HG02973 (cell line): ENCODE data around the gene PDRG1.

Experiments
- ATAC-seq: cut with Tn5 transposase; IDR thresholded peaks from one replicate; pipeline ENCODE4 v1.9.1; 2021; ENCODE audit warnings: moderate library complexity; ENCODE audit not compliant: unreplicated experiment

PDRG1 gene

DNA sequence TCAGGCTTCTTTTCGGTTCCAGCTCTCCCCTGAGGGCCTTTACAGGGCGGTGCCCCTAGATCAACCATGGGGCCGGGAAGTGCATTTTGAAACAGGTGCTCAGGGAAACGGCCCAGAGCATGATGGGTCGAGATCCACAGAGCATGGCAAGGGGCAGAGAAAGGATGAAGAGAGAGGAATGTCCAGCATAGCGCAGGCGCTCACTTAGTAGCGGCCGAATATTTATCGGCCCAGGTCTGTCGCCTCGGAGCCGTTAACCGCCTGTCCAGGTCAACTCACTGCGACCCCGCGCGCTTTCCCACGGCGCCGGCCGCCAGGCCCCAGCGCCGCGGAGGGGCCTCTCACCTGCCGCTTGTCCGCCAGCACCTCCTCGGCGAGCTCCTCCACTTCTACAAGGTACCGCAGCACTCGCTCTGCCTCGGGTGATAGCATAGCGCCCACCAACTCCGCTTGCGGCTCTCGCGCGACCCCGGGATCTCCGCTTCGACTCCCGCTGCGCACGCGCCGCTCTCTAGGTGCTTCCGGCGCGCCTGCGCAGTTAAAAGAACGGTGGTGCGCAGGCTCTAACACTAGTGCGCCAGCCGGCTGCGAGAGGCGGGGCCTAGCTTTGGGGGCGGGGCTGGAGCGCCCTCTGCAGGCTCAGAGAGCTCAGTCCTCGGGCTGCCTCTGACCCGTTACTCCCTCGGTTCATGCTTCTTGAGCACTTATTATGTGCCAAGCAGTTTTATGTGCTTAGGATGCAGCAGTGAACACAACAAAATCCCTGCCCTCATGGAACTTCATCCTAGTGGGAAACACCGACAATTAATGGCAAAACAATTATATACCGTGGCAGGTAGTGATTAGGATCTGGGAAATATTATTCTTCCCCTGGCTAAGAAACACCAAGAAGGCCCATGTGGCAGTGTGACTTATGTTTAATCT, at the start of gene PDRG1:
Gene PDRG1, minus strand, starts transcription at position 517 of the 924 bp plus-strand sequence. Its CDS starts 85 bp downstream, at position 432.
- peak; percentile 88 for ATAC-seq

GRCh38 chr20:31998246-31998645, 46.4 kb upstream of the PDRG1 start:
- ATAC-seq, result no peak

GRCh38 chr20:31996996-31997395, 45.1 kb upstream of the PDRG1 start:
- ATAC-seq, result no peak

- no peak for ATAC-seq
Measured at GRCh38 chr20:31992086-31992485, 40.2 kb upstream of the PDRG1 start.

- no peak for ATAC-seq
Measured at GRCh38 chr20:31991339-31991705, 39.5 kb upstream of the PDRG1 start.

- ATAC-seq, result no peak
Measured at GRCh38 chr20:31990641-31991338, 38.9 kb upstream of the PDRG1 start.

- ATAC-seq, result no peak
Measured at GRCh38 chr20:31989030-31989645, 37.3 kb upstream of the PDRG1 start.

- ATAC-seq, result no peak
Measured at GRCh38 chr20:31988430-31989015, 36.7 kb upstream of the PDRG1 start.

- ATAC-seq, result no peak
Measured at GRCh38 chr20:31987744-31988143, 35.9 kb upstream of the PDRG1 start.

GRCh38 chr20:31984981-31985471, 33.2 kb upstream of the PDRG1 start:
- no peak for ATAC-seq

GRCh38 chr20:31981784-31982183, 29.9 kb upstream of the PDRG1 start:
- ATAC-seq, result no peak

GRCh38 chr20:31979713-31980426, 28.0 kb upstream of the PDRG1 start:
- ATAC-seq, result no peak

- no peak for ATAC-seq
Measured at GRCh38 chr20:31977080-31977479, 25.2 kb upstream of the PDRG1 start.

- no peak for ATAC-seq
Measured at GRCh38 chr20:31975874-31976273, 24.0 kb upstream of the PDRG1 start.

DNA sequence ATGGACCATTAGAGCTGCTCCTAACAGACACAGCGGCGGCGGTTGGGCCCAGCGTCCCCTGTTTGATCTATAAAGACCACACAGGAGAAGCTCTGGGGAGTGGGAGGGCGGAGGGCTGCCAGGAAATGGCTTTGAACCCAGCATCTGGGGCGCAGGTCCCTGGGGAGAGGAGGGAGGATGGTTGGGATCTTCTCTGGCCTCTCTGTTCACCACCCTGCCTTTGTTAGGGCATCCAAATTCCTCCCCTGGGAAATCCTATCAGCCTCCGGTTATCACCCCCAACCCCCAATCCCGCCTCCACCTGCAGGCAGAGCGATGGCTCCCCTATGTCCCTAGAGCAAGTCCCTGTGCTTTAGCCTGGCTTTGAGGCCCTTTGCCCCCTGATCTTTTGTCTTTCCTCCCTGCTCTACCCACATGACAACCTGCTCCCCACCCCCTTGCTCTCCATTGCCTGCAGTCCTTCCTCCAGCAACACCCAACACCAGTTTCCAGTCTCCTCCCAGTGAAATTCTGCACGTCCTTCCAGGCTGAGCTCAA, 23.2 kb upstream of the PDRG1 start:
- ATAC-seq, result no peak

DNA sequence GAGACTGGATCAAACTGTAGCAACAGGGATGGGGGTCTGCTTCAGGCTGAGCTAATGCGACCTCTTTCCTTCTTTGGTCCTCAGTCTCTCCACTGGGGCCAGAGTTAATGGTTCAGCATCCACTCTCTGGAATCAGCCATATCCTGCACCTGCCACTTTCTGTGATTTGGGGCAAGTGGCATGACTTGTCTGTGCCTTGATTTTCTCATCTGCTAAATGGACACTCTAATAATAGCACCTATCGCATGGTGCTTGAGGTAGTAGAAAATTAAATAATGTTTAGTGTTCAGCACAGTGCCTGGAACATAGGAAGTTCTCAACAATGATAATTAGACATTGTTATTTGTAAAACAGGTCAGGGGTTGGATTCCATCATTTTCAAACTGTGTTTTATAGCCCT, 22.4 kb upstream of the PDRG1 start:
- ATAC-seq, result no peak

GRCh38 chr20:31972471-31973021, 20.7 kb upstream of the PDRG1 start:
- no peak for ATAC-seq

DNA sequence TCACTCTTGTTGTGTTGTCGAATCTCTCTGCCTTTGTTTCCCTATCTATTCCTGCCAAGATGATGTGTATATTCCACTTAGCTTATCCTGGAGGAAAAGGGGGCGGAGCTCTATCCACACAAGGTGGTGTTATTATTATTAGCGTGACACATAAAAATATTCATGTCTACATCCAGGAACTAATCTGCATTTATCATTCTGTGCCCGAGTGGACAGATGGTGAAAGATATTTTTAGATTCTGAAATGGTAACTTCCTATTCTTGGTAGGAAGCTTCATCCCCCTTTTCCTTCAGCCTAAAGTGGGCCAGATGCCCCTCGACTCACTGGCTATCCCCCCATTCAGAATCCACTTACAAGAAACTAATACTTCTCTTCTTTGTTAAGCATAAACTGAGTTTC, 18.1 kb upstream of the PDRG1 start:
- ATAC-seq, result no peak

- no peak for ATAC-seq
Measured at GRCh38 chr20:31968291-31969126, 16.7 kb upstream of the PDRG1 start.
